Spleen (tissue), 11 donors: ENCODE data around the gene CCDC195. TPM values are rescaled to one million over a fixed set of nuclear protein-coding genes. Genes with fewer than 3 reads are reported as not detected.

Experiments
- DNase-seq: peaks from one replicate; pipeline ENCODE4 v3.0.0-alpha.2; 2020
- H3K27ac ChIP-seq, 8 donors: fragments of 200-600 bp; sonication (generic) in 7 of 8; 1 replicate in 4 of 8; 2 replicates in 4 of 8; pipeline versions ENCODE4 v1.5.0 to v1.8.0; 2016 to 2021; ENCODE audit warnings: inconsistent platforms in 4 of 8, mild to moderate bottlenecking in 4 of 8, moderate library complexity in 1 of 8
- H3K27me3 ChIP-seq, 7 donors: fragments of 200-600 bp; sonication (generic) in 6 of 7; replicated peaks in 1 of 7; 1 replicate in 4 of 7; 2 replicates in 3 of 7; pipeline versions ENCODE4 v1.5.0 to v1.8.0; 2016 to 2021; ENCODE audit warnings: inconsistent platforms in 3 of 7, mild to moderate bottlenecking in 1 of 7
- H3K36me3 ChIP-seq, 6 donors: fragments of 200-600 bp; sonication (generic) in 5 of 6; 1 replicate in 4 of 6; 2 replicates in 2 of 6; pipeline versions ENCODE4 v1.5.0 to v1.8.0; 2016 to 2021; ENCODE audit warnings: inconsistent platforms in 2 of 6
- H3K4me1 ChIP-seq, 6 donors: fragments of 200-600 bp; sonication (generic) in 5 of 6; 1 replicate in 3 of 6; 2 replicates in 3 of 6; pipeline versions ENCODE4 v1.5.0 to v1.8.0; 2016 to 2021; ENCODE audit warnings: inconsistent platforms in 3 of 6
- H3K4me3 ChIP-seq, 8 donors: fragments of 200-600 bp; sonication (generic) in 7 of 8; 1 replicate in 4 of 8; 2 replicates in 4 of 8; pipeline versions ENCODE4 v1.5.0 to v1.8.0; 2016 to 2021; ENCODE audit warnings: inconsistent platforms in 4 of 8, mild to moderate bottlenecking in 4 of 8, moderate library complexity in 2 of 8
- H3K9me3 ChIP-seq, 8 donors: fragments of 200-600 bp; sonication (generic) in 7 of 8; 1 replicate in 4 of 8; 2 replicates in 4 of 8; pipeline versions ENCODE4 v1.5.0 to v1.8.0; 2016 to 2021; ENCODE audit warnings: inconsistent platforms in 4 of 8
- CTCF ChIP-seq, 11 experiments: fragments of 200-600 bp in 7 of 11; fragments of 450-650 bp in 4 of 11; sonication (generic) in 4 of 11; IDR thresholded peaks in 8 of 11; conservative IDR thresholded peaks in 3 of 11; 1 replicate in 7 of 11; 2 replicates in 4 of 11; pipeline versions ENCODE4 v1.4.0 to v1.8.0; 2016 to 2021; ENCODE audit warnings: antibody characterized with exemption in 11 of 11, inconsistent platforms in 4 of 11, mild to moderate bottlenecking in 1 of 11
- POLR2A ChIP-seq, 3 donors: fragments of 450-650 bp; IDR thresholded peaks; one replicate each; pipeline ENCODE4 v1.5.1; 2017; ENCODE audit warnings: antibody characterized with exemption in 3 of 3, mild to moderate bottlenecking in 1 of 3
- POLR2AphosphoS5 ChIP-seq, 3 donors: sonication (generic); formaldehyde crosslinking; IDR thresholded peaks; one replicate each; pipeline ENCODE4 v1.5.1; 2017; ENCODE audit warnings: antibody characterized with exemption in 3 of 3
- WGBS, 5 donors: extraction: QIAGEN DNeasy Blood & Tissue Kit in 3 of 5; methylation state at CpG; one replicate each; pipeline versions ENCODE4 v1.1.5 to v1.1.7; 2013 to 2018; 5-methylcytosine and 5-hydroxymethylcytosine counted together
- intact Hi-C: fragments of 100-400 bp; cut with DNase I; formaldehyde crosslinking; loops from one replicate; pipeline ENCODE4 v1.15.0; 2023; ENCODE audit warnings: low total_unique reads
- polyA plus RNA-seq, 3 donors: library from polyadenylated mRNA; stranded (reverse); fragments of 200-250 nt; gene quantifications; one replicate each; pipeline ENCODE4 v1.2.1, GENCODE V29; 2013
- total RNA-seq, 7 donors: library from RNA; depleted of rRNA in 3 of 7; stranded (reverse); fragments of >200 nt in 3 of 7; fragmentation: NEBNext Ultra II Directional in 4 of 7; extraction: Animal tissue kit (Norgen Biotek cat#: 25700) in 4 of 7; gene quantifications; one replicate each; pipeline versions ENCODE4 v1.1.0 to v1.2.1, GENCODE V29; 2016 to 2021
- donor health status: healthy with polysubstance abuse.
- donor health status: DM: no; HTN: no; CAD: no; lungs with moderate emphysema.
- donor health status: DM: no; HTN: no; CAD: no.
- donor health status: Bipolar disorder and iron deficiency.
- donor health status: healthy.
- donor health status: DM: no; HTN: no; CAD: no.
- donor health status: DM: yes; HTN: yes; CAD: no.

Gene CCDC195
- total and polyA plus RNA-seq, 10 donors = not detected

- H3K9me3 ChIP-seq = peaks cover 7 to 27% (median 24%) of the 10 kb centered on the region in 8 donors
- peaks cover 0 to 3% (median 0%) of the 10 kb centered on the region in 6 donors for H3K4me1 ChIP-seq
- H3K36me3 ChIP-seq = peaks cover 0 to 13% (median 9%) of the 10 kb centered on the region in 6 donors
- no peak for DNase-seq
- no peaks in the 10 kb centered on the region for H3K27me3 ChIP-seq
- intact Hi-C loops = no loop called here
- 52 to 83% (median 62%) methylated on average over 1 of the region's 1 CpG for WGBS, 5 donors
- H3K4me3 ChIP-seq = no peak overlapping the region
- no peak for TF ChIP-seq POLR2A (IDR thresholded peaks at IDR 0.05)
- H3K27ac ChIP-seq = no peak overlapping the region
Measured at GRCh38 chr2:224753743-224754540, 37.8 kb upstream of the CCDC195 start.

DNA sequence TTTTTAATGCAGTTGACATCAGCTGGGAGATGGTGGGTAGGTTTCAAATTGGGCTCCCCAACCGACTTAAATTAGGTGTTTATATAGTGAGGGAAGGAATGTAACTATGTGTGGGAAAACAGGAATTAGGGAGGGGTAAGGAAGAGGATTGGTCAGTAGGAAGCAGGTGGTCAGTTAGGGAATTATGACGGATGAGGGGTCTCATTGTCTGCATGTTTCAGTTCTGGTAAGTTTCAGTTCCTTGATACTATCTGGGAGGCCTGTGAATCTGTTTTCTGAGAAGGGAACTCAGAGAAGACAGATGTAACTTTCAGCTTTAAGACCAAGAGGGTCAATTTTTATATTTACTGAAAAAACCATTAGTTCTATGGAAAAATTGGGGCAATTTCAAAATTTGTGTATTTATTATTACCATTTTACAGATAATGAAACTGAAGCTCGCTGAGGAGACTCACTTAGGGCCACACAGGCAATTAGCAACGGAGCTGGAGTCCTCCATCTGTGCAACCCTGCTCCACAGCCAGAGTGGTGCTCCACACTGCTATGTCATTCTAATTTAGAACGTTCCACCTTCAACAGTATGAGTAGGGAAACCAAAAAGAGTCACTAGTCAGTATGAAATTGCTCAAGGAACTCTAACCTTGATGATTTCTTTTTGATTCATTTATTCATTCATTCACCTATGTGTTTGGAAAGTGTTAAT is 36.0 kb upstream of the CCDC195 start:
- TF ChIP-seq POLR2AphosphoS5 (IDR thresholded peaks at IDR 0.05) (no peak), CTCF (IDR thresholded peaks at IDR 0.05 in 8 of 11, conservative IDR thresholded peaks at IDR 0.05 in 3 of 11) (no peak), POLR2A (IDR thresholded peaks at IDR 0.05) (no peak)

DNA sequence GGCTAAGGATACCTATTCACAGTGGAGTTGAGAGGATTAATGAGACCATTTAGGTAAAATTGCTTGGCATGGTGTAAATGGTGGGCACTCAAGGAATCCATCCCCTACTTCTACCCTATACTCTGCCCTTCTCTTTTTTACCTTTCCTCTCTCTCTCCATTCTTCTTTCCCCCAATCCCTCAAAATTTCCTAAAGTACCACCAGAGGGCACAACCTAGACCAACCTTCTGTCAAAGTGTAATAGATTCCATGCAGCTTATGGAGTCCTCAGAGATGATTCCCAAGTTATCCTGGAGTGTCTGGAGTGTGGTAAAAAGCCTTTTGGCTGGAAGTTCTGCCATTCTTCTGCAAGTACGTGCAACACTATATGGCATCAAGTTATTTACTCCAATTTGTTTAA is 33.0 kb upstream of the CCDC195 start:
- no peak for DNase-seq
- Histone ChIP-seq H3K4me3 (no peak overlapping the region), H3K4me1 (peaks cover 0 to 3% (median 0%) of the 10 kb centered on the region in 6 donors), H3K36me3 (no peaks in the 10 kb centered on the region), H3K27ac (no peak overlapping the region), H3K27me3 (no peaks in the 10 kb centered on the region), H3K9me3 (no peaks in the 10 kb centered on the region)
- WGBS, 5 donors = 75 to 97% (median 80%) methylated on average over 1 of the region's 1 CpG
- intact Hi-C loops = no loop called here
- TF ChIP-seq POLR2AphosphoS5 (IDR thresholded peaks at IDR 0.05) (no peak), CTCF (IDR thresholded peaks at IDR 0.05 in 8 of 11, conservative IDR thresholded peaks at IDR 0.05 in 3 of 11) (no peak), POLR2A (IDR thresholded peaks at IDR 0.05) (no peak)

More for the DNA sequence above, 36.0 kb upstream of the CCDC195 start:
- no peaks in the 10 kb centered on the region for H3K27me3 ChIP-seq
- H3K9me3 ChIP-seq = peaks cover 0 to 9% (median 7%) of the 10 kb centered on the region in 8 donors
- intact Hi-C loops = no loop called here
- DNase-seq = no peak
- H3K36me3 ChIP-seq = no peaks in the 10 kb centered on the region
- 62 to 71% (median 65%) methylated on average over 5 of the region's 5 CpGs for WGBS, 5 donors
- peaks cover 0 to 3% (median 0%) of the 10 kb centered on the region in 6 donors for H3K4me1 ChIP-seq
- H3K27ac ChIP-seq = no peak overlapping the region
- no peak overlapping the region for H3K4me3 ChIP-seq

GRCh38 chr2:224747765-224748164 is 31.6 kb upstream of the CCDC195 start:
- Histone ChIP-seq H3K27ac (no peak overlapping the region), H3K36me3 (no peaks in the 10 kb centered on the region), H3K9me3 (no peaks in the 10 kb centered on the region), H3K4me3 (no peak overlapping the region), H3K27me3 (no peaks in the 10 kb centered on the region), H3K4me1 (peaks cover 0 to 3% (median 0%) of the 10 kb centered on the region in 6 donors)
- TF ChIP-seq CTCF (IDR thresholded peaks at IDR 0.05 in 8 of 11, conservative IDR thresholded peaks at IDR 0.05 in 3 of 11) (no peak), POLR2AphosphoS5 (IDR thresholded peaks at IDR 0.05) (no peak), POLR2A (IDR thresholded peaks at IDR 0.05) (no peak)
- WGBS, 5 donors = 79 to 88% (median 80%) methylated on average over 4 of the region's 4 CpGs
- no peak for DNase-seq
- intact Hi-C loops = no loop called here
